ENCODE data around the gene DPP4.

DPP4 gene

DNA sequence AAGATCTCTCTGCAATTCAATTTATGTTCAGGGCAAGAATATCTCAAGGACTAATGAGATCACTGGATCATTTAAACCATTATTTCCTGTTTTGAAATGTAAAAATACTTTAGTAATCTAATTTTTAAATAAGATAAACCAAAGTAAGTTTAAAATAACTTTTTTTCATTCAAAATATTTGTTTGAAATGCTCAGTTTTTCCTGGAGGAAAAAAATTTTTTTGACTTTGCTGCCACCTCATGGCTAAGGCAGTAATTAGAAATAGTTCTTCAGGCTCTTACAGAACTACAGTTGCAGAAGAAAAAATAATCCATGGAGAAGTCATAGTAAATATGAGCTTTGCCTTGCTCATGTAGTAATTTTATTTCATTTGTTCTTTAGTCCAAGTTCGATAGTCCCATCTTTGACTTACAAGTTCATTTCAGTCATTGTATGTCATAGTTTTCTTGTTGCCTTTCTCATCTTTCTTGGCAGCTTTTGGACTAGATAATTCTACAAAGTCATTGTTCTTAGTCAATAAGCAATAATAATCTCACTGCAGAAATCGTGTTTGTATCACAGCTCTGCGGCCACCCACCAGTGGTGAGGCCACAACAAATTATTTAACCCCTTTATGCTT lies 127.4 kb downstream of the DPP4 start:
- Histone ChIP-seq H3K27me3 (replicated peaks) (peaks cover 2% of the 10 kb centered on the region), H3K27ac (no peak overlapping the region), H3K36me3 (replicated peaks) (no peaks in the 10 kb centered on the region), H3K4me3 (ENCODE audit: low read depth, low read length) (no peak overlapping the region)
- in situ Hi-C loops (cut with HindIII; ENCODE audit: low pct_ligation_motif_present, low sequenced_read_pairs), result no loop called here
- peak; percentile 39 for TF ChIP-seq CTCF (IDR thresholded peaks at IDR 0.05; ENCODE audit: low read depth, low read length, missing control alignments)
- DNase-seq, result peak; percentile 2

- no peaks in the 10 kb centered on the region for H3K36me3 ChIP-seq (replicated peaks)
- H3K4me3 ChIP-seq (ENCODE audit: low read depth, low read length), result no peak overlapping the region
- H3K27me3 ChIP-seq (replicated peaks), result peaks cover 2% of the 10 kb centered on the region
- no peak overlapping the region for H3K27ac ChIP-seq
- in situ Hi-C loops (cut with HindIII; ENCODE audit: low pct_ligation_motif_present, low sequenced_read_pairs), result no loop called here
- no peak for TF ChIP-seq CTCF (IDR thresholded peaks at IDR 0.05; ENCODE audit: low read depth, low read length, missing control alignments)
- DNase-seq, result no peak
Observed at GRCh38 chr2:161943011-161943410, 131.0 kb downstream of the DPP4 start.
